ENCODE results near the gene PIGH.

PIGH gene

GRCh38 chr14:67586369-67586768 lies 13.7 kb downstream of the PIGH start:
- no peak for TF ChIP-seq CTCF (IDR thresholded peaks at IDR 0.05; ENCODE audit: low read depth, low read length, missing control alignments)
- no peak for DNase-seq (ENCODE audit: low read depth)
- no peak overlapping the region for H3K4me3 ChIP-seq (ENCODE audit: low read depth, low read length)

GRCh38 chr14:67584978-67585377 lies 15.1 kb downstream of the PIGH start:
- DNase-seq (ENCODE audit: low read depth): no peak
- no peak overlapping the region for H3K4me3 ChIP-seq (ENCODE audit: low read depth, low read length)
- TF ChIP-seq CTCF (IDR thresholded peaks at IDR 0.05; ENCODE audit: low read depth, low read length, missing control alignments): no peak

DNA sequence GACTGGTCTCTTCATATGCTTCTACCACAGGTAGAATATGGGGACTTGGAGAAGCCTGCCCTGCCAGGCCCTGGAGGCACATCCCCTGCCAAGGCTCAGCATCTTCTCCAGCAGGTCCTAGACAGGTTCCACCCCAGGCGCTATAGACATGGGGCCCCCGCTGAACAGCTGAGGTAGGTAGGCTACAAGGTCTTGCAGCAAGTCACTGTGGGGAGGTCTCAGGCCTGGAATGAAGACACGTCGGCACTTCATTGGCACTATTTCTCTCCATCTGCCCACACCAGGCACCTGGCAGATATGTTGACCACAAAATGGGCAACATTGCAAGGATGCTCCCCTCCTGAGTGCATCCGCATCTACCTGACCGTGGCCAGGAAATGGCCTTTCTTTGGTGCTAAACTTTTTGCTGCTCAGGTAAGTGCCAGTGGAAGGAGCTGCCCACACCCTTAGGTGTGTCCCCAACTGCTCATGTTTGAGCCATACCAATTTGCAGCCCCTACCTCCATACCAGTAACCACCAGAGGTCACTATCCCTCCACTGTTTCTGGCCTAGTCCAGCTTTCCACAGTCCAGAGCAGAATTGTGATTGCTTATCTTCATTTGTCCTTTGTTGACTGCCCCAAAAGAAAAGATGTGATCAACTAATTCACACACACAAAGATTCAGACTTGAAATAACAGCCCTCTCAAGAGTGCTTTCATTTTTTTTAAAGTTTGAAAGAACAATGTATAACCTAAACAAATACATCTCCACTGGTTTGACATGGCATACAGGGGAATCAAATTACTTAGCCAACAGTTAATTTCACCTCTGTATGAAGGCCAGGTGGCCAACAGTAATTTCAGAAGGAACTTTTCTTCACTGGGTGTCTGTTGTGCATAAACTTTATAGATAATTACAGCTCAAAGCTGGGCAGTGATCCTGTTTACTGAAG lies 16.1 kb downstream of the PIGH start:
- H3K4me3 ChIP-seq (ENCODE audit: low read depth, low read length): no peak overlapping the region
- peak; percentile 78 for TF ChIP-seq CTCF (IDR thresholded peaks at IDR 0.05; ENCODE audit: low read depth, low read length, missing control alignments)
- no peak for DNase-seq (ENCODE audit: low read depth)

- no peak overlapping the region for H3K4me3 ChIP-seq (ENCODE audit: low read depth, low read length)
- DNase-seq (ENCODE audit: low read depth): no peak
- no peak for TF ChIP-seq CTCF (IDR thresholded peaks at IDR 0.05; ENCODE audit: low read depth, low read length, missing control alignments)
Measured at GRCh38 chr14:67582061-67582460, 18.0 kb downstream of the PIGH start.

DNA sequence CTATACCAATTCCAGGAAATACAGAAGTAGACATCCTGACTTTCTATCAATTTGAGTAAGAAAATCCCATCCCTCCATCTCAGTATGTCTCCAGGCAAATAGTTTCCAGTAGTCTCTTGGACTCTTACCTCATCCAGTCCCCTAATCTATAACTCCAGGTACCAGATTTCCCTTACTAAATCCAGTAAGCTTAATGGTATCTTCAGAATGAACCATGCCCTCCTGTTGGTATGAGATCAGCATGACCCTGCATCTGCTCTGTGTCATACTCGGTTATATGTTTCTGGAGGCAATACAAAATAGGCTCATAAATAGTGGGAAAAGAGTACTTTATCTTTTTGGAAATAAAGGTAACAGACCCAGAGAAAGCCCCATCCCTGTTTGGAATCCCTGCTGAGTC lies 18.4 kb downstream of the PIGH start:
- DNase-seq (ENCODE audit: low read depth): no peak
- no peak for TF ChIP-seq CTCF (IDR thresholded peaks at IDR 0.05; ENCODE audit: low read depth, low read length, missing control alignments)
- no peak overlapping the region for H3K4me3 ChIP-seq (ENCODE audit: low read depth, low read length)

DNA sequence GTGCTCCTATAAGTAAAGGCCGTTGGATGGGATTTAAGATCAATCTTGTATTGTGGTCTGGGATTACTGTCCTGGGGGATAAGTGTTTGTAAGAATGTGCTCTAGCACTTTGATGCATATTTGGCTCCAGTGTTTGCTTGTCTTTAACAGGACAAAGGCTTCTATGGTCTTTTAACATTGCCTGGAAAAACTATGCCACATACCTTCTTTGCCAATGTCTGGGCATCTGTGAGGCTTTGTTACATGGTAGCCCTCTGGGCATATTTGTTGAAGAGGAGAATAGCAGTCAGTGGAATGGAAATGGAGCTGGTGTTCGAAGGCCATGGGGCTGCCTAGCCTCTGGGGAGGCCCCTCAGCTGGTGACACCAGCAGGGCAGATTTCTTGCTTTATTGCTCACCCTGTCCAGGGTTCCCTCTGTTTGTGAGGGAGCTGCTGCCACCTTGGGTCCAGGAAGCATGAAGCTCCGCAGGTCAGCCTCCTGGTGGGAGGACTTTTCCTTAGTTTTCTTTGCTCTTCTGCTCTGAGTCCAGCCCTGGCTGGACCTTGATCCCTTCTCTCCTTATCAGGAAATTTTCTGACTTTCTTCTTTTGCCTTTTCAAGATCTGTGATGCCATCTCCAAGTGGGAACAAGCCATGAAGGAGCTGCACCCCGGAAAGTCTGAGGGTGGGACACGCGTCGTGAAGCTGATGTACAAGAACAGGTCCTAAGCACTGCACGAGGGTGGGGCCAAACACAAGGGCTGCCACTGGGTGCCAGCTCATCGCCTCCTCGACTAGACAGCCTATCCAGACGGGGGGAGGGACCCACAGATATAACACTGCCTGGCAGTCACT lies 19.5 kb downstream of the PIGH start:
- TF ChIP-seq CTCF (IDR thresholded peaks at IDR 0.05; ENCODE audit: low read depth, low read length, missing control alignments): no peak
- no peak overlapping the region for H3K4me3 ChIP-seq (ENCODE audit: low read depth, low read length)
- no peak for DNase-seq (ENCODE audit: low read depth)
